Measurements from ENCODE around the gene DYNLL2.

Gene DYNLL2

GRCh38 chr17:58111676-58112075 is 28.5 kb downstream of the DYNLL2 start:
- H3K27ac ChIP-seq: no peak overlapping the region
- no peak for TF ChIP-seq CTCF (conservative IDR thresholded peaks at IDR 0.05)

GRCh38 chr17:58112970-58113631 is 29.9 kb downstream of the DYNLL2 start:
- peak; percentile 94 for TF ChIP-seq CTCF (conservative IDR thresholded peaks at IDR 0.05)
- H3K27ac ChIP-seq: no peak overlapping the region

GRCh38 chr17:58113947-58114346 is 30.7 kb downstream of the DYNLL2 start:
- no peak for TF ChIP-seq CTCF (conservative IDR thresholded peaks at IDR 0.05)
- no peak overlapping the region for H3K27ac ChIP-seq

GRCh38 chr17:58117382-58117781 is 34.2 kb downstream of the DYNLL2 start:
- no peak overlapping the region for H3K27ac ChIP-seq
- TF ChIP-seq CTCF (conservative IDR thresholded peaks at IDR 0.05): no peak

- no peak for TF ChIP-seq CTCF (conservative IDR thresholded peaks at IDR 0.05)
- H3K27ac ChIP-seq: no peak overlapping the region
Measured at GRCh38 chr17:58119491-58119890, 36.3 kb downstream of the DYNLL2 start.

- H3K27ac ChIP-seq: no peak overlapping the region
- TF ChIP-seq CTCF (conservative IDR thresholded peaks at IDR 0.05): no peak
Measured at GRCh38 chr17:58120195-58120822, 37.1 kb downstream of the DYNLL2 start.

GRCh38 chr17:58121925-58122324 is 38.7 kb downstream of the DYNLL2 start:
- no peak overlapping the region for H3K27ac ChIP-seq
- peak; percentile 77 for TF ChIP-seq CTCF (conservative IDR thresholded peaks at IDR 0.05)
